ENCODE measurements around the gene RGS7.
A peak's percentile ranks its signal among the peaks of the same experiment; 100 is the strongest.
"Not testable (repeated sequence)": the region's sequence is repeated elsewhere in the genome, so short reads cannot be mapped to it uniquely, and the experiment has no call there.

Gene RGS7

DNA sequence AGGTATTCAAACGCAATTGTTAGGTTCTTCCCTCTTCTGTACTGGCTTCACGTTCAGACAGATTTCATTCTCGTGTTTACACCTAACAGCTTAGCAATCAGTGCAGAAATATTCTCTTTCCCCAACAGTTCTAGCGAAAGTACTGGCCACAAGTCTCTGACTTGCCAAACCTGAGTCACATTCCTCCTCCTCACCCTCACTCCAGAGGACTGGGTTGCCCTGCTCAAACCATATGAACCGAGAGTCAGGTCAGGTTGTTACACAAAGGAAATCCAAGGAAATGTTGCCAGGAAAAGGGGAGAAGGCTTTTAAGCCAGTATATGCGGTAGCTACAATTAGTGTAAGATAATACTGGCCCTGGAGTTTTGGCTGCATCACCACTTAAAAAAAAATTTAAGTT, 282.5 kb downstream of the RGS7 start:
- DNase-seq, result no peak

DNA sequence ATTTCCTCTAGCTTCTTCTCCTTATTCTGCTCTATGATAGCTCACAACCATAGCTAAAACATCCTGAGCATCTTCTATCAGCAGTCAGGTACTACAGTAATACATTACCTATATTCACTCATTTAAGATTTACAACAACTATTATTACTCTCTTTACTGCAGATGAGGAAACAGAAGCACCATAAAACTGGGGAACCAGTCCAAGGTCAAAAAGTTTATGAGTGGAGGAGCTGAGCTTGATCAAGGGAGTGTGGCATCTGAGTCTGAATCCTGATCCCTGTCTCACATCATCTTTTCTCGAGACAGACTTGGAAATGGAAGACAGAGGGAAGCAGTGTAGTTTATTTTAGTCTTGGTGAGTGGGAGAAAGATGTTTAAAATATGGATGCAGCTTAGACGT, 288.6 kb downstream of the RGS7 start:
- no peak for DNase-seq

DNA sequence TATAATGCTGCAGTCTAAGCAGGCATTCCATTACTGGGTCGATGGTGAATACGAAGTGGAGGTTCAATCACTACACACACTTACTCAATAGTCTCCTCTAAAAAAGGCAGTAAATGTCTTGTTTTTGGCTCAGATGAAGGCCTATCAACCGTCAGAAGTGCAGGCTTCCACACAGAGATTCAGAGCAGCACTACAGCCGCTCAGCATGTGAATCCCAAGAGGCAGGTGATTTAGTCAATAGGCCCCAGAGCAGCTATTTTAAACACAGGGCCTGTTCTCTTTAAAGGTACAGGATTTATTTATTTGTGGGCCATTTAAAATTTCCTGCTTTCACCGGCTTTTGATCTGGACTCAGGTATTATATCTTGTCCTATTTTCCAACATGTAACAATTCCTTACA, 293.7 kb downstream of the RGS7 start:
- no peak for DNase-seq

DNA sequence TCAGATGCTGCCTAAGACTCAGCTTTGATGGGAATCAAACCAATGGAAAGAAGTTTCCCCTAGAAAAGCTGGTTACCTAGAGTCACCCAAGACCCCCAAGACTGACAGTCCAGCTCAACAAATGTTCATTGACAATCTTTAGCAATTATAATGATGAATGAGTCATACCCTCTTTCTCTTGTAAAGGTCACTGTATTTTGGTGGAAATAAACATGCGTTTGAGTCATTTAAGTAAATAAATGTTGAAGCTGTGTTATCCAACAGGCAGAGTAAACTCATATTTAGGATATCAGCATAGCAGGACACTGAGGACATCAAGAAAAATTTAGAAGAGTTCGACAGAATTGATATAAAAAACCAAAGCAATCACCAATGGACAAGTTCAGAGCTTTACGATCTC, 295.9 kb downstream of the RGS7 start:
- DNase-seq, result no peak

DNA sequence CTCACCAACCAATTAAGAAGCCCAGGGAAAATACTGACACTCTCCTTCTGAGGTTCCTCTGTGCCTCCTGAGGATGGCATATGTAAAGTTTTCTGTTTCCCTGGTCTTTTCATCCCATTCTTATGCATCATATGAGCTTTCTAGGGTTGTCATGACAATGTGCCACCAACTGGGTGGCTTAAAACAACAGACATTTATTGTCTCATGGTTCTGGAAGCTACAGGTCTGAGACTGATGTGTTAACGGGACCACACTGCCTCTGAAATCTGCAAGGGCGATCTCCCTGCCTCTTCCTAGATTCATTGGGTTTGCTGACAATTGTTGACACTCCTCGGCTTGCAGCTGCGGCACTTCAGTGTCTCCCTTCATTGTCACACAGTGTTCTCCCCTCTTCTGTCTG, 308.4 kb downstream of the RGS7 start:
- DNase-seq, result no peak

DNA sequence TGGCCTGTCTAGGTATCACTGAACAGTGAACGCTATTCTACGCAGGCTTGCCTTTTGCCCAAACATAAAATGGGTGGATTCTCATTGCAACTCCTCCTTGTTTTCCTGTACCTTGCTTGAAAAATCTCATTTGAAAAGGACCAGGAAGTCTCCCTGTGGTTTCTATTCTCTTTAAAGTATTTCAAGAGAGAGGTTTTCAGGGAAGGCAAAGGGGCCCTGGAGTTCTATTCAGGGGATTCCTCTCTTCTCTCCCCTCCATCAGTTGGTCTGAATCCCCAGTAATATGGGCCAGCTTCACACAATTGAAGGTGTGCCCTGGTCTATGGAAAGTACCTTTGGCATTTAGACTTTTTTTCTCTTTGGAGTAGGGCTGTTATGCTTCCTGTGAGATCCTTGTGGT, 311.3 kb downstream of the RGS7 start:
- DNase-seq, result no peak

DNA sequence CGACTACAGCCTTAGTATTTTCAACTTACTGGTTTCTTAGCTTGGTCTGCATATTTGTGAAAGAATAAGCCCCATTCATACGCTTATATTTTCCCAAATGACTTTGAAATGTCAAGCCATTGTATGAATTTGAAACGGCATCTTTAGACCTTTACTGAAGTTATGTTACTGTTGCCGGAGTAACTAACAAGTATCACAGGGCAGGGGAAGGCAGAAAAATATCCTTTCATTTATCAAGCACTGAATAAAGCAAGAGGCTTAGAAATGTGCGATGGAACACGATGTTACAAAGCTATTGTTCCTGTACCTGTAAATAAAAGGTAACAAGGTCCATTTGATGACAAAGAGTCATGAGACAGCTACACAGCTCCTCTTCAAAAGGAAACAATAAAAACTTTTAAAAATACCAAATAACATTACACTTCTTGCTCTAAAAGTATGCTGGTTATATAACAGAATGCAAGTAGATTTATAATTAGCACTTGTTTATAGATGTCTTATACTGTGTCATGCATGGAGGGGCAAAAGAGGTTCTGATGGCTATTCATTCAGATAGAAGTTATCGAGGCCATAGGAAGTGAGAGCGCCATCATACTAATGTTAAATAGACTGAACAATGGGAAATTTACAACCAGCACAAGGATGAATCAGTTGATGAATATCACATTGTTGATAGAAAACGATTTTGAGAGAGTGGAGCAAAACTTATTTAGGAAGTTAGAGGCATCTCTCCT, 322.6 kb downstream of the RGS7 start:
- no peak for DNase-seq

DNA sequence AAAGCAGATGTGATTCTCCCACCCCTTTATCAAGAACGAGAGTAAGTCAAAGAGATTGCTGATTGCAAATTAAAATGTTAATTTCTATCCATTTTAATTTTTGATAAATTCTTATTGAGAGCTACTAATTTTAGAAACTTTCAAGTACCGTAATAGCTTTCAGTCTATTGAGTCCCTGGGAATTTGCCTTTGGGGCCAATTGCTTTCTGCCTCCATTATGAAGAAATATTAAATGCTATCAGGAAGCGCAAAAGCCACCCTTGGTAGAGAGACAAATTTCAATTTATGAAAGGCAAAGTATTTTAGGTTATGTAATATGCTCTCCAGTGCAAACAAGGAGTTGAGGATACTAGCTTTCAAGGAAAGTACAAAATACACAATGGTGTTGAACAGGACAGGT, 332.2 kb downstream of the RGS7 start:
- no peak for DNase-seq

DNA sequence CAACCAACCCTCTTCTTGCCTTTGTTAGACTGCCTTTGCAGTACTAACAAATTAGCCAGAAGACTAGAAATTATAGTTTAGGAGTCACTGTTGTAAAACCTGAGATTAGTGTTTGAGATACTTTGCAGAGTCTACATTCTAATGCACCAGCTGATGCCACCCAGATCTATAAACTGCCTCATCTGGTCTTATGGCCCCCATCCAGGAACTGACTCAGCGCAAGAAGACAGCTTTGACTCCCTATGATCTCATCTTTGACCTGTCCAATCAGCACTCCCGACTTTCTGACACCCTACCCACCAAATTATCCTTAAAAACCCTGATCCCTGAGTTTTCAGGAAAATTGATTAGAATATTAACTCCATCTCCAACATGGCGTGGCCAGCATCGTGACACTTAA, 334.6 kb downstream of the RGS7 start:
- no peak for DNase-seq

DNA sequence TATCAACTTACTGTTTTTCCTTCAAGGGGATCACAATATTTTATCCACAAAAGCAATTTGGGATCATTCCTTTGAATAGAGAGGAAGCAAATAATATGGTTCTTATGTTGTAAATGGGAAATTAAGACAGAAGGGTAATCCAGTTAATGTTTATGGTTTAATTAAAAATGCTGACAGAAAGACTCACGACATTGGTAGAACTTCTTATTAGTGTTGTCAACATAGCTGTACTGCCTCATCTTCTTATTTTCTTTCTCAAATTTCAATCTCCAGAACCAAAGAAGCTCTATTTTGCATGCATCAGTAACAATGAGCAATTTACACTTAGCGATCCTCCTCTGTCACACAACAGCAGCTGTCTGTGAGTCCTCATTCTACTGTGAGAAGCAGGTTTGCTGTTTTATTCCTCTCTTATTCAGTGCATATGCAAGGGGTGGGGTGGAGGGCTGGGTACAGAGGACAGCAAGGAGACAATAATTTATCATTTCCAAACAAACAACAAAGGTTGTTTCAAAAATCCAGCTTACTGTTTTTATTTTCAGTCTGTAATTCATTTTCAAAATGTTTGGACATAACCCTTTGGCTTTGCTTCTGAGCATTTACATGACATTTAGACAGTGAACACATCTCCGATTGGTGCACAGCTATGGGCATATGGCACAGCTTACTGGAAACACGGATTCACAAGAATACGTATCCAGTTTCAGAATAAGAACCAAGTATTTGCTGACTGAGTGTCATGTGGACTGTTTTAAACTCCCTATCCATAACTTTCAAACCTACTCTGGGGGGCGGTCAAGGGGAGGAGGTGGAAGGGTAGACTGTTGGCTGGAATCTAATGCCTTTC, 335.9 kb downstream of the RGS7 start:
- no peak for DNase-seq

DNA sequence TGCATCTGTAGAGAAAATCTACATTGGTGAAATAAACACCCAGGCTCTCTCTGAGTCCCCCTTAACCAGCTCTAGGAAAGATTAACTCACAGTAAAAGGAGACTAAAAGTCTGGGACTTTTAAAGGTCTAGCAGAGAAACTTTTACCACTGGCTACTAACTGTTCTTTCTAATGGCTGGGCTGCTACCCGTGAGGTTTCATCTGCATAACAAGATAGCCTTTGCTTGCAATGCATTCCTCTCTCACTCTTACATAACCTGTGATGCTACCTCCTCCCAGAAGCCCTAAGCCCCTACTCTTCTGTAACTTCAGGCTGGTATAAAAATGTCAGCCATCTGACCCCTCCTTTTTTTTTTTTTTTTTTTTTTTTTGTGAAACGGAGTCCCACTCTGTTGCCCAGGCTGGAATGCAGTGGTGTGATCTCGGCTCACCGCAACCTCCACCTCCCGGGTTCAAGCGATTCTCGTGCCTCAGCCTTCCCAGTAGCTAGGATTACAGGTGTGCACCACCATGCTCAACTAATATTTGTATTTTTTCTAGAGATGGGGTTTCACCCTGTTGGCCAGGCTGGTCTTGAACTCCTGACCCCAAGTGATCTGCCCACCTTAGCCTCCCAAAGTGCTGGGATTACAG, 344.2 kb downstream of the RGS7 start:
- no peak for DNase-seq

DNA sequence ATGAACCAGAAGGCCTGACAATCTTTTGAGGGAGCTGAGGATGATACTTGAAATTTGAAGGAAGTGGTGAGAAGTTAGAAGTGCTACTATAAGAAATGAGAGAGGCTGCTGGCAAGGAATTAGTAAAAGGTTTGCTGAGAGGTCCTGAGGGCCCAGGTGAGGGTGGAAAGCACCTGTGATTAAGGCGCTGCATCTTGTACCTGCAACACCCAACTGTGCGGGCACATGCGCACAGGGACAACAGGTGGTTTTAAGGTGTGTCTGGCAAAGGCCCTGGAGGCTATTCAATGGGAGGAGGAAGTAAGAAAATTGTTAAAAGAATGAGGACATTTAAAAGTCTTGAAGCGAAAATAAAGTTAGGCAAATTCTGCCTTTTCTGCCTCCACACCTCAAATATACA, 349.3 kb downstream of the RGS7 start:
- no peak for DNase-seq

DNA sequence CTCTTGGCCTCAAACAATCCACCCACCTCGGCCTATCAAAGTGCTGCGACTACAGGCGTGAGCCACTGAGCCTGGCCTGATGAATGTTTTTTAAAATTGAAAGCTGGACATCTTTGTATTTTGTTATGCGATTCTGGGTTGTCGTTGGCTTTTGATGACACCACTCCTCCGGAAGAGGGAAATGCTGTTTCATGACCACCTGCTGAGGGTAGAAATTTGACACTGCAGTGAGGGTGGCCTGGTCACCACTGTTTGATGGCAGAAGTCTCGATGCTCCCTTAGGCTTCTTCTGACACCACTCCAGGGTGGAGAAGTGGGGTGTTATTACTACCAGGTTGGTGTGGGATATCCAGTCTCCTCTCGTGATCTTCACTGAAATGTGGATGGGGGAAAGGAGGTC, 357.2 kb downstream of the RGS7 start:
- DNase-seq, result no peak

DNA sequence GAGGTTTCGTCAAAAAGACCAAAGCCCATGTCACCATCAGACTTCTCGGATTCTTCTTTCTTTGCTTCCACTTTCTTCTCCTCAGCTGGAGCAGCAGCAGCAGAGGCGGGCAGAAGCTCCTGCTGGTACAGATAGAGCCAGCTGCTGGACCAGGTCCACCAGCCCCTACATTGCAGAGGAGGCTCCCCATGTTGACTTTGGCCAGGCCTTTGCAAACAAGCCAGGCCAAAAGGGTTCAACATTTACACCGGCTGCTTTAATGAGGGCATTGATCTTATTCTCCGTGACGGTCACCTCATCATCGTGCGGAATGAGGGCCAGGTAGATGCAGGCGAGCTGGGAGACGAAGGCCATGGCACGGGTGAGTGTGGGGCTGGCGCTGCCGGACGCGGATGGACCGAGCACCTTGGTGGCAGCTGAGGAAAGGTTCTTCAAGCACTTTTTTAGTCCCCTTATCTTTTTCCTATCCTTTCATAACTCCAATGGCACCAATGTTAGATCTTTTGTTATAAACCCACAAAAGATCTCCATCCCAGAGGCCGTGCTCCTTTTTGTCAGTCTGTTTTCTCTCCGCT, 358.5 kb downstream of the RGS7 start:
- DNase-seq, result no peak

DNA sequence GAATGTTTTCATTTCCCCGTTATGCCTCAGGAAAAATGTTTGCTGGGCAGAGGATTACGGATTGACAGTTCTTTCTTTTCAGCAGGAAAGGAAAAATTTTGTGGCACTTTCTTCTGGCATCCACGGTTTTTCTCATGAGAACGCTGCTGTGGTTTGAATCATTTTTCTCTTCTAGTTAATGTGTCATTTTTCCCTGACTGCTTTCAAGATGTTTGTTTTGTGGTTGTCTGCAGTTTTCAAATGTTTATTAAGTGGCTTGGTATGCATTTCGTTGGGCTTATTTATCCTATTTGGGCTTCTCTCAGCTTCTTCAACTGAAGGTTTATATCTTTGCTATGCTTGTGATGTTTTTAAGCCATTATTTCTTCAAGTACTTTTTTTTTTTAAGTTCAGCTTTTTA, 359.0 kb downstream of the RGS7 start:
- no peak for DNase-seq

DNA sequence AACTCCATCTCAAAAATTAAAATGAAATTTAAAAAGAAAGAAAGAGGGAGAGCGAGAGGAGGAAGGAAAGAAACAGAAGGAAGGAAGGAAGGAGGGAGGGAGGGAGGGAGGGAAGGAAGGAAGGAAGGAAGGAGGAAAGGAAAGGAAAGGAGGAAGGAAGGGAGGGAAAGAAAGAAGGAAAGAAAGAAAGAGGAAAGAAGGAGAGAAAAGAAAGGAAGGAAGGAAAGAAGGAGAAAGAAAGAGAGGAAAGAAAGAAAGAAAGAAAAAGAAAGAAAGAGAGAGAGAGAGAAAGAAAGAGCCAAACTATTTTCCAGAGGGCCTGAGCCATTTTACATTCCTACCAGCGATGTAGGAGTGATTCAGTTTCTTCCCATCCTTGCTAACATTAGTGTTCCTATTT, 364.0 kb downstream of the RGS7 start:
- no peak for DNase-seq

DNA sequence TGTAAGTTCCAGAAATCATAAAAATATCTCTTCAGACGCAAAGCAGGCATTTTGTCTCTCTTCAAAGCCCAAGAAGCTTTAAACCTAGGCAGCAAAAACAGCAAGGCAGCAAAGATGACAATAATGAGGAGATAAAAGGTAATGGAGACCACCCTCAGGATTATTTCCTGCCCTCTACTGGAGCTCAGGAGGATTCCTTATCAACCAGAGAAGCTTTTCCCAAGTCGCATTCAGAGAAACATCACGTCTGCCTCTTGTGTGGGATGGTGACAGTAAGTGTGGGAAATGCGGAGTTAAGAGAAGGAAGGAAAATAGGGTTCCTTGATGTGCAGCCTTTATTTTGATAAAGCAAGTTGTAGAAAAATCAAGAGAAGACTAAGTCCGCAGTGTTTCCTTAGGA, 365.8 kb downstream of the RGS7 start:
- no peak for DNase-seq

DNA sequence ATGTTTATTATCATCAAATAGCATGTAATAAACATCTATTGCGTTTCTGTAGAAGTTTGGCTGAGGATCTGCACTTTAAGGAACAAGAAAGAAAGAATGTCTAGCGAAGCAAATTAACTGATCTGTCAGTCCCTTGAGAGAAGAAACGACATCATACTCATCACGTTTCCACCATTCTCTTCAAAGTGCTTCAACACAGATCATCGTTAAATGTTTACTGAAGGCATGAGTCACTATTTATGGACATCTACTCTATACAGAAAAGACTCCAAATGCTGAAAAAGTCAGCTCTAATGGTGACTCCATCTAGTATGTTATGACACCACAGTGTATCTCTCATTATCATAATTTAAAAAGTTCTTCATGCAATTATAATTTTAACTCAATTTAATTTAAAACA, 369.1 kb downstream of the RGS7 start:
- DNase-seq, result peak; percentile 56

DNA sequence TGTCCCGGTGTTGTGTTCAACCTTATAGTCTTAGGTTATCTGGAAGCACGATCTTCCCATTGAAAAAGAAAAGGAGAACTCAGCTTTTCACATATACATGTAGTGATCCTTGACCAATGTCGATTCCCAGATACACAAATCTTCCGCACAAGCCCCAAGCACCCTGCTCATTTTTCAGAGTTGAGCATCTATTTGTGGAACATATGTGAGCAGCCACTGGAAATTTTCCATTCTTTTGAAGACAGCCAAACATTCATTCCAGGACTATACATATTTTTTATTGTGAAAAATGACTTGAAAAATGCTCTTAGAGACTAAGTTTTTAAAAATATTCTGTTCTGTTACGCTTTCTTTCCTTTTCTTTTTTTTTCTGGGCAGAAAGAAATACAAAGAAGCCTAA, 371.9 kb downstream of the RGS7 start:
- DNase-seq, result no peak

DNA sequence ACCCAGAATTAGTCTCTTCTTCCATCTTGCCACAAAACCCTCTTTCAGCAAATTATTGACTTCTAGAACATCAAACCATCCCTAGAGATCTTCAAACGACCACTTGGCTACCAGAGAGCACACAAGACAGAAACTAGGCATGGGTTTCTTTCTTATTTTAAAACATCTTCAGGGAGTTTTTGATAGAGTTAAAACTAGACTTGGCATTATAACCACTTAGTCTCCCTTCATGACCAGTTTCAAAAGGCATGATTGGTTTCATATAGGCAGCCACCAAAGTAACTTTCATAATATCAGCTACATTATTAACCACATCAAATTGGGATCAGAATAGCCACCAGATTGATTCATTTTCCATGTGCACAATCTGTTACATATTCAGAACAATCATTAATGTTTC, 376.7 kb downstream of the RGS7 start:
- no peak for DNase-seq

DNA sequence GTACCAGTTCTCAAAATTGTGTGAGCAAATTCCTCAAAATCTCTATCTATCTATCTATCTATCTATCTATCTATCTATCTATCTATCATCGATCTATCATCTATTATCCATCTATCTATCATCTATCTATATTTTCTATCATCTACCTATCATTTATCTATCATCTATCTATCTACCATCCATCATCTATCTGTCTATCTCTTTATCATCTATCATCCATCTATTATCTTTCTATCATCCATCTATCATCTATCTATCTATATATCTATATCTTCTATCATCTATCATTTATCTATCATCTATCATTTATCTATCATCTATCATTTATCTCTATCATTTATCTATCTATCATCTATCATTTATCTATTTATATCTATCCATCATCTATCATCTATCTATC, 380.3 kb downstream of the RGS7 start:
- no peak for DNase-seq

DNA sequence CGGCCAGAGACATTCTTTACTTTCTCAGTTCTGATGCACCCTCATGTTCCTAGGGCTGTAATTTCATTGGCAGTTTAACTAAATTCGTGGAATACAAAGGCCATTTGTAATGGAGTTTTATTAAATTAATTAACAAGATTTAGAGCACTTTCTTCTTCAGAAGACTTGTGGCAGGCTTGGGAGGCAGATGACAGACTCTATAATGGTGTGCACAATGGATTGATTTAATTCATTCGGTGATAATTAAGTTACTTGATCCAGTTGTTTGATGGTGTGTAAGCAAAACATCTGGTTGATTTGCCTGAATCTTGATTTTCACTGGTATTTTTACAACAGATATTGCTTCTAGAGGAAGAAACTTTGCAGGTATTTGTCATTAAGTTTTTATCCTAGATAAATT, 383.1 kb downstream of the RGS7 start:
- no peak for DNase-seq

DNA sequence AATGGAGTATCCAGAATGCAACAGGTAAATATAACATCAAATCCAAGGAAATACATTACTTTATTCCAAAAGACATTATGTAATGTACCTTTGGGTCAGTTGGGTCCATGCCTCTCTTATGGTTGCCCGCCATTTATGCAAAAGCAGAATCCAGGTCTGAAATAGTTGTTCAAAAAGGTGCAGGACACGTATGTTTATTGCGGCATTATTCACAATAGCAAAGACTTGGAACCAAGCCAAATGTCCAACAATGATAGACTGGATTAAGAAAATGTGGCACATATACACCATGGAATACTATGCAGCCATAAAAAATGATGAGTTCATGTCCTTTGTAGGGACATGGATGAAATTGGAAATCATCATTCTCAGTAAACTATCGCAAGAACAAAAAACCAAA, 384.9 kb downstream of the RGS7 start:
- DNase-seq, result not testable (repeated sequence)

DNA sequence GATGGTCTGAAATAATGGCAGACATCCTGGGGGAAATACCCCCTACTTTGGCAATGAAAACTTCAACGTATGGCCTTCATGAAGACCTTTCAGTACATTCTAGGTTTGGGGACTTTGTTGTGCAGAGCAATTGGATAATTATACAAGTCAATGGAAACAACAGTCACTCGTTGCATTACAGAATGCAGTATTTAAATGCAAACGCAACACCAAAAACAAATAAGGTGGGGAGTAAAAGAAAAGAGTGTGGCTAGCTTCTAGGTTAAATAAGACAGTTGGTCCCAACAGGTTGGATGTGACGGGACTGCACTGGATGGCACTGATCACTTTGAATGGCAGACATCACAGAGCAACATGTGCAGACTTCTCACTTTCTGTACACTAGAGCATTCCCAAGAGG, 386.8 kb downstream of the RGS7 start:
- DNase-seq, result no peak

Measured in NCI-H774 (cell line).